HUDEP-2 (cell line): Measurements from ENCODE around the gene TMED3.
"Not testable (repeated sequence)": the region's sequence is repeated elsewhere in the genome, so short reads cannot be mapped to it uniquely, and the experiment has no call there.

Experiments
- DNase-seq, 76 experiments: peaks; one replicate each; lab custom pipeline; 2025; ENCODE audit not compliant: unreplicated experiment in 76 of 76; lab: John Stamatoyannopoulos, UW

Gene TMED3

DNA sequence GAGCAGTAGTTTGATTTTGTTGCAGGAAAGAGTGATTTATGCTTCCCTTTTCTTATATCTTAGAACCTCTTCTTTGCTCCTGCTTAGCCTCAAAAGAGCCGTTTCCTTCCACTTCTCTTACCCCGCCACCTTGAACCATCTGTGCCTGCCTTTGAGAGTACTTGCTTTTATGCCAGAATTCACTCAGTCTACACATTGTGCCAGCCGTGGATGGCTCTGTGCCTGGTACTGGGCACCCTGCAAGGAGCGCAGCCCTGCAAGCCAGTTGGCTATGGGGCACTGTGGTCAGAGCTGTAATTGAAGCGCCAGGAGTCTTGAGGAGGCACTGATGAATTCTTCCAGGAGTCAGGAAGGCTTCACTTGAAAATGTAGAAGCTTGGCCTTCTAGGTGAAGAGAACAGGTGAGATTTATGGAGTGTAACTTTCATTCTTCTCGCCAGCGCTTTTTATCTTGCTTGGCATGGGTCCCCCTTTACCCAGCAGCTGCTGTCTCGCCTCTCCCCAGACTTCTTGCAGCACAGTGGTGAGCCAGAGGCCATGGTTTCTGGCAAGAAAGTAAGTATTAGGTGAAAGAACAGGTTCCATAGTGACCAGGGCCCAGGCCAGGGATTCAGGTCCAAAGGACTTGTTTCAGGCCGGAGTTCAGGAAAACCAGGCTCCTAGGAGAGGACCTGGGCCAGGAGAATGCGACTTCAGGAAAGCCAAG, 4.9 kb downstream of the TMED3 start:
- DNase-seq, result no peak

DNA sequence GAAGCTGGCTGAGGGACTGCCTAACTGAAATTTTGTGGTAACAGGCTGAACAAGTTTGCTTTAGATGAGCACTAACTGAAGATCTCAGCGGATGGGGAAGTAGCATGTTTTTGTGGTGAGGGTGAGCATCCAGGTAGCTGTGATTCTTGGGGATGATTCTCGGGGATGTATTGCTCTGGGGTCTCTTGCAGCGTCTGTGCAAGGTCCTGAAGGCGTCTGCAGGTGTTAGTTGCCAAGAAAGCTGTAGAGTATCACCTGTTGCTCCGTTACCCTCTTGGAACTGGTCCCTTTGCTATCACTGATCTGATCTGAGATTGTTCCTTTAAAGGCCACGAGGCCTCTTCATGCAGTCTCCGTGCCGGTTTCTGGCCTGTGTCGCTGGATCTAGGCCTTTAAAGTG, 6.0 kb downstream of the TMED3 start:
- DNase-seq, result no peak

DNA sequence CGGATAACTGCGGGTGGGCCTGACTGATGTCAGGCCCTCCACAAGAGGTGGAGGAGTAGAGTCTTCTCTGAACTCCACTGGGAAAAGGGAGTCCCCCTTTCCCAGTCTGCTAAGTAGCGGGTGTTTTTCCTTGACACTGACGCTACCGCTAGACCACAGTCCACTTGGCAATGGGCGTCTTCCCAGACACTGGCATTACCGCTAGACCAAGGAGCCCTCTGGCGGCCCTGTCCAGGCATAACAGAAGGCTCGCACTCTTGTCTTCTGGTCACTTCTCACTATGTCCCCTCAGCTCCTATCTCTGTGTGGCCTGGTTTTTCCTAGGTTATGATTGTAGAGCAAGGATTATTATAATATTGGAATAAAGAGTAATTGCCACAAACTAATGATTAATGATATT, 9.1 kb downstream of the TMED3 start:
- not testable (repeated sequence) for DNase-seq

DNA sequence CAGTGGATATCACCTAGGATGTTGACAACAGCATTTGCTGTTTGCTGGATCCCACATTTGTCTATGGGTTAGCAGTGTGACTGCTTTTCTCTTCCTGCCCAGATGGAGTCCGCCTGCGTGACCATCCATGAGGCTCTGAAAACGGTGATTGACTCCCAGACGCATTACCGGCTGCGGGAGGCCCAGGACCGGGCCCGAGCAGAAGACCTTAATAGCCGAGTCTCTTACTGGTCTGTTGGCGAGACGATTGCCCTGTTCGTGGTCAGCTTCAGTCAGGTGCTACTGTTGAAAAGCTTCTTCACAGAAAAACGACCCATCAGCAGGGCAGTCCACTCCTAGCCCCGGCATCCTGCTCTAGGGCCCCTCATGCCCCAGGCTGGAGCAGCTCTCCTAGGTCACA, 11.0 kb downstream of the TMED3 start:
- DNase-seq, result no peak

DNA sequence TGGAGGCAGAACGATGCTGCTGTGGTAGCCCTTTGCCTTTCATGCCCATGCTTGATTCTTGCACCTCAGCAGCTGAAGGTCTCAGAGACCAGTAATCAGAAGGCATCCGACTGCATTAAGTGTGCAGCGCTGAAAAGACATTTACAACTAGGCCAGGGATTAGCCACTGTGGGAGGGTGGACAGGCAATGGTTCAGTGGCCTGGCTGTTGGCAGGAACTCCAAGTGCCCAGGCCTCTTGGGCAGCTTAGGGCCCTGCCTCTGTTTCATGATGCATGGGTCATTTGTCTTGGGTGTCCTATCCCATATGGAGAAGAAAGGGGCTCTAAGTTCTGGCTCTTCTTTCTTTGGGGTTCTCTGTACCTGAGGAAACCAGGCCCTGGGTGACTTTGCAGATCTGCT, 11.4 kb downstream of the TMED3 start:
- DNase-seq, result no peak

DNA sequence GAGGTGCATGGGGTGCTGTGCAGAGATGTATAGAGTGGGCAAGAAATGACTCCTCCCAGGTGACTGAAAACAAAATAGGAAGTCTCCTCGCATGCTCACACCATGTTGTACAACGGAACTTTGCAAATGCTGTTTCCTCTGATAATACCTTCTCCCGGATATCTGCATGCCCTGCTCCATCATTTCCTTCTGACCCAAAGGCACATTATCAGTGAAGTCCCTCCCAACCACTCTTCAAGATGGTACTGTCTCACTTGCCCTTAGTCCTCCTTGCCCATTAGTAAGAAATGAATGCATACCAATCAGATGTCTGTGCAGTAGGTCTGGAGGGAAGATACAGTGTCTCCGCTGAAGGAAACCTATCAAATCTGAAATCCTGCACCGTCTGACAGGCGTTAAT, 12.0 kb downstream of the TMED3 start:
- peak in 7 of 76 experiments; percentile 3 to 47 (median 9) for DNase-seq

DNA sequence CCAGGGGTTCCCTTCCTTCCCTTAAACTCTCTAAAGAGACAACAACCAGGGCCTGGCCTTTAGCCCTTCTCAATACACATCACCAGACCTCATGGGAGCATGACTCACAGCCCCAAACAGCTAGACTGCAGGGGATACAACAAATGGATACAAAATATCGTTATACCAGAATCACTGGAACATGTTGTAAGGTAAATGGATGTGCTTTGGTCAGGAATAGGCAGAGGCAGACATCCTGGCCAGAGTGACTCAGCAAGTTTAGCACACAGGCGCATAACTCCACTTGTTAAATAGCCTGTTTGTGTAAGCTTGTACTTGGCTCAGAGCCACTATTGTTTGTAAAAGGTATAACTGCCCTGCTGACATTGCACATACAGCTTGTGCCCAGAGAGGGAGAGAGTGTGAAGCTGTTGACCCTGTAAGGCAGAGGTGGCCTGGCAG, 18.3 kb downstream of the TMED3 start:
- no peak for DNase-seq

DNA sequence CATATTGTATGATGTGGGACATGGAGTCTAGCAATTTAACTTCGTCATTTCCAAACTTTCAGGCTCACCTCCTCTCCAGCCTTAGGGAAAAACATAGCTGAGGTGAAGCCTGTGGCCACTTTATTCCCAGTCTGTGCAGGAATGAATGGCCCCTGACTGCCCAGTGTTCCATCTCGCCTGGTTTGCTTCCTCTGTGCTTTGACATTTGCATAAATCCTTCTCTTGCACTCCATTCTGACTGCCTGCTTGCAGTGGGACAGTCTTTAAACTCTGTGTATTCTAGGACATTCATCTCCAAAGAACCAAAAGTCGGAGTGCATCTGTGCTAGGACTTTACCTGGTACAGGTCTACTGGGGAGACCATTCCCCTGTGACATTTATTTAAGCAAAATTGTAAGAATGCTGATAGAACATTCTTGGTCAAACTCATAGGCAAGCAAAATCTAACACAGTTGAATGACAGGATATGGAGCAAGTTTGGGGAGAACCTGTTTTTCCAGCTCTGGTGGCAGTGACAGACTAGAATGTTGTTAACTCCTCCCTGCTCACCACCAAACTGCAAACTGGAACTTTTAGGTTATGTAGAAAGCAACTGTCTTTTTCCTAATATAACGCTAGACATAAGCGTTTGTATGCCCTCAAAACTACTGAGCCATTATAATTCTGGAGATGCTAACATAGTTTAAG, 22.1 kb downstream of the TMED3 start:
- no peak for DNase-seq

DNA sequence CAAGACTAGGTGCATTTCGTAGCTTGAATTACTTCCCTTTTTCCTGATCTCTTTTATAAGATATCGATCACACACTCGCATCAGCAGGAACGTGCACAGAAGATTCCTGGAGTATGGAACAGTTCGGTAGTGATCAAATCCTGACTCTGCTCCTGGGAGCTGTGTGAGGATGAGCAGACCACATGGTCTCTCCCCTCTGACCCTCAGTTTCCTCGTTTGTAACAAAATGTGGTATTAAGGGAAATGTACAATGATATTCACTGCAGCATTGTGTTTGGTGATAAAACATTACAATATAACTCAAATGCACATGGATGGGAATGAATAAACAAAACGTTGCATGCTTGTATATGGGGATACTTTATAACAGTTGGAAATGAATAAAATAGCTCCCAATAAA, 26.7 kb downstream of the TMED3 start:
- DNase-seq, result no peak

DNA sequence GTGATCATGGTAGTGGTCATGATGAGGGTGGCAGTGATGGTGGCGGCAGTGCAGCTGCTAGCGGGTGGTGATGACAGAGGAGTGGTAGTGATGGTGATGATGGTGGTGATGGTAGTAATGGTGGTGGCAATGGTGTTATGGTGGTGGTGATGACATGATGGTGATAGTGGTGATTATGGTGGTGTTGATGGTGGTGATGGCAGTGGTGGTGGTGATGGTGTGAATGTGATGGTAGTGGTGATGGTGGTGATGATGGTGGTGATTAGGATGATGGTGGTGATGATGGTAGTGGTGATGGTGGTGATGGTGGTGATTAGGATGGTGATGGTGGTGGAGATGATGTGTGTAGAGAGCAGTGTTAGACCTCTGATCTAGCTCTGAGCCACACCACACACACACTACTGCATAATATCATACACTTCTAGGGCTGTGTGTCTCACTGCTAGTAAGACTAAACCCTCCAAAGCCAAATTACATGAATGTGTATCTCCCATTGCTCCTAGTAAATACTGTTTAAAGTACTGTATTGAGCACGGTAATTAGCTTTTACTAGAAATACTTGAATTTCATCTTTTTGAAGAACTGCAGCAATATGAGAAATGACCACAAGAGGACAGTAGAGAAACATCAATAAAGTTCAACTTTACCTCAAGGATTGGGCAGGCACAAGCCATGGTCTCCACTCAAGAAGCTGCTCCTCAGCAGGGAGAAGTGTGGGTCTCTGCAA, 28.8 kb downstream of the TMED3 start:
- DNase-seq, result peak in 20 of 76 experiments; percentile 3 to 39 (median 22)

DNA sequence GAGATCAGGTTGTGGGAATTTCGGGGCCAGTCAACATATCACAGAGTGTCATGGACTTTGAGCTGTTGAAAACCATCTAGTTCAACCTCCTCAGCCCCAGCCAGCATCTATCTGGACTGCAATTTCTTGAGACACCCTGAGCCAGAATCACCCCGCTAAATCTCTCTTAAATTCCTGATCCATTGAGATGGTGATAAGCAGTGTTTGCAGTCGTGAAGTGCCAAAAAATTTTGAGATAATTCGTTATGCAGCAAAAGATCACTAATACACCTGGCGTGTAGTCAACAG, 29.3 kb downstream of the TMED3 start:
- DNase-seq, result no peak

DNA sequence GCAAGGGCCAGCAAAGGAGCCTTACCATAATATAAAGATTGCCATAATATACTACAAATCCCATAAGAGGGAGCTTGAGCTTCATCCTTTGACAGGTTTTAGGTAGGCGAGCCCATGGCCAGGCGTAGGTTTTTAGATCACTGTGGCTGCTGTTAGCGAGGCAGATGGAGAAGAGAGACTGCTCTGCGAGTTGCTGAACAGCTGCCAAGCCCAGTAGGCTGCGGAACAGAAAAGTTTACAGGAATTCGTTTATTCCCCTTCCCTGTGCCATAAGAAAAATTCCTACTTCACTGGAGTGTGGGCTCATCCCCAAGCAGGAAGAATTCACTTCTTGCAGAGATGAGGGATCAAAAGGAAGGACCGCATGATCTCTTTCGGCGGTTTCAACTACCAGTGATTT, 30.5 kb downstream of the TMED3 start:
- no peak for DNase-seq

DNA sequence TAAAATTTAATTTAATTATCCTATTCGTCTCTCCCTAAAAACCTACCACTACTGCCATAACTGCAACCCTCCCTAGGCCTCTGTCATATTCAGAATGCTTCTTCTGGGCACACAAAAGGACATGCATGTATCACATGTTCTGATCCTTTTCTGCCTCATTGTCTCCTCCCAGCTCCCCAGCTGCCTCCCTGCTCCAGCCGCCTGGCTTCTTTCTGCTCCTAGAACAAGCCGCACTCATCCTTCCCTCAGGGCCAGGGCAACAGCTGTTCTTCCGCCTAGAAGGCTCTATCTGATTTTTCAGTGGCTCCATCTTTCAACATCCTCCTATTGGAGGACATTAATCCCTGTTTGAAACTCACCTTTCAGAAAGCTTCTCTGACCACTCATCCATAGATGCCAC, 38.6 kb downstream of the TMED3 start:
- DNase-seq, result no peak

DNA sequence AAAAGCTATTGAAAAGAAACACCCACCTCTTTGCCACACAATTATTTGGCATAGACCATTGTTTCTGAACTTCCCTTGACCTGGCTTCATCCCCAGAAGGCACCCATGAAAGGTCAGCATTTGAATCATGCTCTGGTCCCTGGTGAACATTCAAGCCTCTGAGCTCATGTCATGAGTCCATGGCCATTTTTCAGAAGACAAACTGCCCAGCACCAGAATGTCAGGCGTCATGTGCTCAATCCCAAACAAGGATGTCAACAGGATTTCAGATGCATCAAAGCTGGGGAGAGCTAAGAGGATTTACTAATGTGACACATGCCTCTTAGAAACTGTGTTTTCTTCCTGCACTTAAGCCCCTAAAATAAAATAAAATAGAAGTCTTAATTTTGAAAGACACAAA, 41.3 kb downstream of the TMED3 start:
- DNase-seq, result no peak

DNA sequence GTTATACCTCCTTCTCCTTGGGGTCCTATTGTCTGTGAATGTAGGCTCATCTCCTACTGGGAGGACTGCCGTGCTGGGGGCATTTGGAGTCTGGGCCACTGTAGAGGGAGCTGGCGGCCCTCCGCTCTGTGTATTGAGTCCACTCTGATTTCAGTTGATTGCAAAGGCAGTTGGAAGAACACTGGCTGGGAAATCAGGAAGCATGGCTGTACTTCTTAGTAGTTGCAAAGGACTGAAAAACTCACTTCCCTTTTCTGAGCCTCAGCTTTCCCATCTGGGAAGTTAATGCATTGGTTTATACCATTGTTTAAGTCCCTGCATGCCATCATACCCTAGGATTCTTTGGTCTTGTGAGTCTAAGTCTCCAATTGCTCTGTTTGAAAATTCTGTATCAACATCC, 46.7 kb downstream of the TMED3 start:
- DNase-seq, result no peak

DNA sequence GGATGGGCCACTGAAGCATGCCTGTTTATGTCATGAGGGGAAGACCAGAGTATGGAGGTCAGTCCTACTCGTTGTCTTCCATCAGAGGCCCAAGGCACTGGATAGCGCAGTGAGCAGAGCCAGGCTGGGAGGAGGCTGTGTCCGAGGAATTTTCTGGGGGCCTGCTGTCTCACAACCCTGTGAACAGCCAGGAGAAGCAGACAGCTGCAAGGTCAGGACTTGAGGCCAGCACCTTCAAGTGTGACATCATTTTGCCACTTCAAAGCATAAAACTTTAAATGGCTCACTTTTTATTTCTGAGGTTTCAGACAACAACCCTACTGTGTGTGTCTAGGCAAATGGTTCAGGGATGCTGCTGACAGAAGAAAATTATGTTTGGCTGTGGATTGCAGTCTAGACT, 47.2 kb downstream of the TMED3 start:
- DNase-seq, result no peak

DNA sequence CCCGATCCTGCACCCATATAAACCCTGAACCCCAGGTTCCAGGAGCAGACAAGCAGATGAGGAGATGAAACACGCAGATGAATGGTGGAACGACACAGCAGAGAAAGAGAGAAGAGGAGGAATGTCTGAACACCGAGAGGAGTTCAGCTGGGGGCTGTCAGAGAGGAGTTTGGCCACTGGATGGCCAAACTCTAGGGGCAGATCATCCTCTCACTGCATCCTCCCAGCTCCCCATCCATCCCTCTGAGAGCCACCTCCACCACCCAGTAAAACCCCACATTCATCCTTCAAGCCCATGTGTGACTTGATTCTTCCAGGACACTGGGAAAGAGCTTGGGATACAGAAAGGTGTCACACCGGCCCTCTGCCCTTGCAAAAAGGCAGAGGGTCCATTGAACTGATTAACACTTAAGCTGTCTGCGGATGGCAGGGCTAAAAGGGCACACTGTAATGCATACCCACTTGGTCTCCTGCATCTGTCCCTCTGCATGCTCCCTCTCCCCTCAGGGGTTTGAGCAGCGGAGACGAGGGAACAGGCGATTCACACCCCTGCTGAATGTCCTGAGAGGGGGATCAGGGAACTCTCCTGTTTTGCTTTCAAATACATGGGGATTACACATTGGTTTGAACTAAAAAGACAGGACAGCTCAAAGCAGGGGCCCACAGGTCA, 53.8 kb downstream of the TMED3 start:
- DNase-seq, result no peak

DNA sequence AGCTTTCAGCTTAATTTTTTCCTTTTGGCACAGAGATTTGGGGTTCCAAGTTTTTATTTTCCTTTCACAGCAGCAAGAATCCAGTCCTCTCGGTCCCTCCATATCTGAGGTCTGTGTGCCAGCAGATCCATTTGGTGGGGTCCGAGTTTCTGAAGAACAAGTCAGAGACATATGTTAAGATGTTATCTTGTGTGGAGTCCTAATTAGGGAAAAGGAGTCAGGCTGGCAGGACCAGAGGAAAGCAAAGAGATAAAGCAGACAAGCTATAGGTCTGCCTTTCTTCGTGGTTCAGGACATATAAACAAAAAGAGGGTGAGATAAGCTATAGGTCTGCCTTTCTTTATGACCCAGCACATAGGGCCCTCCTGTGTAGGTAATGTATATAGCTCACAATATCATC, 54.9 kb downstream of the TMED3 start:
- no peak for DNase-seq

DNA sequence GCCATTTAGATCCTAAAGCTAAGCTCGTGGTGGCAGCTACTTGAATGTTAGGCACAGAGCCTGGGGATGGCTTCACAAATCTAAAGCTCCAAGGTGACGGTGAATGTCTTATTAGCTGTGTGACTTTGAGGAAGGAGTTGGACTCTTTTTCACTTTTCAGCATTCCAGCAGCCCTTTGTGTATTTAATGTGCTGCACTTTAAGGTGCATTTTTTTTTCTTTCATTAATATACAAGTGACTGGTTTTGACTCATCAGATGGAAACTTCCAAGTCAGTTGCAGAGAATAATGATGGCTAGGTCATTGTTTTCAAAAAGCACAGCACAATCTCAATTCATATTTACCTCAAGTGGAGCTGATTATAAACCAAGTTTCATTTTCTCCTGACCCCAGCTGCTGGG, 55.8 kb downstream of the TMED3 start:
- no peak for DNase-seq

DNA sequence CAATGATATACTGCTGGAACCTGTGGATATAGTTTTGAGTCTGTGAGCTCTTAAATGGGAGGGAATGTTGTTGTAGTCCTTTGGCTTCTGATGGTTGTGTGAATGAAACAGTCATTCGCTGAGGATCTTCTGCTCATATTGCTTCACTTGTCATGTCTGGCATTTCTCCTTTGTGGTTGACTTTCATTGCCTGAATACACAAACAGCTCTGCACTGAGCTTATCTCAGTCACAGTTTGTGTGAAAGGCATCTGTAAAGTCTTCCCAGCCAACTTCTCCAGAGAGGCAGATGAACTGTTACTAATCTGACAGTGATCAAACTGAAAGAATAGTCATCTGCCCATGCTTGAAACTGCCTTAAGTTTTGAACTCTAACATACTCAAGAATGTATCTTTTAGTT, 59.8 kb downstream of the TMED3 start:
- peak in 22 of 76 experiments; percentile 2 to 54 (median 16) for DNase-seq

DNA sequence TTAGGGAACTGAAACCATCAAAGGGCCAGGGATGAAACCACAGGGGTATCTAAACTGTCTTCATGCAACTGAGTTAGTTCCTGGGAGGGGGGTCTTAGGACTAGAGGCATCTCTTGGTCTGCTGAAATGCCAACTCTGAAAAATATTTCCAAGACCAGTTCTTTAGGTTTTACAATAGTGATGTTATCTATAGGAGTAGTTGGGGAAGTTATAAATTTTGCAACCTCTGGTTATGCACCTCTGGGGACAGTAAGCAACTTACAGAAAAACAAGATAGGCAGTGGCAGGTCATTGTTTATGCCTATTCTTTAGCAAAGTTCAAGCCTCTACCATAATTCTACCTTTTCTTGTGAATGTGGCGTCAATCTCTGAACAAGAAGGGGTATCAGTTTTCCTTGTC, 60.7 kb downstream of the TMED3 start:
- DNase-seq, result no peak

DNA sequence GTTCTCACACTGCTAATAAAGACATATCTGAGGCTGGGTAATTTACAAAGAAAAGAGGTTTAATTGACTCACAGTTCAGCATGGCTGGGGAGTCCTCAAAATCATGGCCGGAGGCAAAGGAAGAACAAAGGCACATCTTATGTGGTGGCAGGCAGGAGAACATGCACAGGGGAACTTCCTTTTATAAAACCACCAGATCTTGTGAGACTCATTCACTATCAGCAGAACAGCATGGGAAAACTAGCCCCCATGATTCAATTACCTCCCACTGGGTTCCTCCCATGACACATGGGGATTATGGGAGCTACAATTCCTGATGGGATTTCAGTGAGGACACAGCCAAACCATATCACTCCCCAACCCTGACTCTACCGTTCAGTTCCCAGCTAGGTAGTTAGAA, 61.5 kb downstream of the TMED3 start:
- no peak for DNase-seq
